Gastrocnemius medialis (tissue), 4 donors: ENCODE results near the gene SMIM43. TPM values are rescaled to one million over a fixed set of nuclear protein-coding genes. Genes with fewer than 3 reads are reported as not detected.
"Not testable (repeated sequence)": the region's sequence is repeated elsewhere in the genome, so short reads cannot be mapped to it uniquely, and the experiment has no call there.

Experiments
- ATAC-seq, 2 donors: fragments of 150-250 bp; one replicate each; pipeline ENCODE4 v1.9.1; 2016
- DNase-seq, 2 donors: peaks; one replicate each; pipeline ENCODE4 v3.0.0-alpha.2; 2019
- H3K27ac ChIP-seq, 4 donors: fragments of 200-600 bp; sonication (generic); 1 replicate in 1 of 4; 2 replicates in 3 of 4; pipeline ENCODE4 v1.5.1; 2016 to 2018; ENCODE audit warnings: mild to moderate bottlenecking in 2 of 4, moderate library complexity in 1 of 4
- H3K27me3 ChIP-seq, 3 donors: fragments of 200-600 bp; sonication (generic) in 2 of 3; 1 replicate in 1 of 3; 2 replicates in 2 of 3; pipeline versions ENCODE4 v1.5.1 to v1.6.0; 2016 to 2019; ENCODE audit warnings: mild to moderate bottlenecking in 1 of 3, moderate library complexity in 1 of 3
- H3K36me3 ChIP-seq, 2 donors: fragments of 200-600 bp; sonication (generic) in 1 of 2; one replicate each; pipeline ENCODE4 v1.5.1; 2017 to 2018
- H3K4me1 ChIP-seq, 2 donors: fragments of 200-600 bp; sonication (generic) in 1 of 2; one replicate each; pipeline ENCODE4 v1.5.1; 2016 to 2017; ENCODE audit warnings: mild to moderate bottlenecking in 2 of 2
- H3K4me3 ChIP-seq, 4 donors: fragments of 200-600 bp; sonication (generic) in 3 of 4; 1 replicate in 1 of 4; 2 replicates in 3 of 4; pipeline ENCODE4 v1.5.1; 2016 to 2019; ENCODE audit warnings: mild to moderate bottlenecking in 2 of 4
- H3K9me3 ChIP-seq, 3 donors: fragments of 200-600 bp; sonication (generic) in 2 of 3; 1 replicate in 1 of 3; 2 replicates in 2 of 3; pipeline ENCODE4 v1.5.1; 2016 to 2019
- CTCF ChIP-seq, 5 experiments: fragments of 450-650 bp in 3 of 5; fragments of 200-600 bp in 2 of 5; sonication (generic) in 2 of 5; IDR thresholded peaks in 4 of 5; conservative IDR thresholded peaks in 1 of 5; 1 replicate in 4 of 5; 2 replicates in 1 of 5; pipeline ENCODE4 v1.5.1; 2016 to 2019; ENCODE audit warnings: antibody characterized with exemption in 5 of 5, mild to moderate bottlenecking in 3 of 5, moderate library complexity in 3 of 5
- POLR2A ChIP-seq, 2 donors: fragments of 450-650 bp; IDR thresholded peaks; one replicate each; pipeline ENCODE4 v1.6.1; 2017; ENCODE audit warnings: antibody characterized with exemption in 2 of 2, mild to moderate bottlenecking in 2 of 2, moderate library complexity in 2 of 2
- in situ Hi-C, 4 donors: fragments of 200-750 bp; cut with MboI; loops; one replicate each; pipeline versions ENCODE4 v1.15.0 to v1.8.0; 2017; ENCODE audit warnings: low sequenced_read_pairs in 4 of 4
- intact Hi-C: fragments of 100-400 bp; cut with DNase I; formaldehyde crosslinking; loops from one replicate; pipeline ENCODE4 v1.15.1; 2023; ENCODE audit warnings: low total_unique reads
- total RNA-seq, 4 donors: library from RNA; depleted of rRNA; stranded (reverse); fragments of >200 nt; gene quantifications; one replicate each; pipeline versions ENCODE4 v1.1.0 to v1.2.3, GENCODE V29; 2016

The SMIM43 gene
- total RNA-seq, 4 donors from 2014 or later, result not detected

GRCh38 chr4:121765368-121765705, 373 bp upstream of the SMIM43 start:
- DNase-seq (no peak), ATAC-seq (no peak)
- TF ChIP-seq POLR2A (IDR thresholded peaks at IDR 0.05) (no peak), CTCF (IDR thresholded peaks at IDR 0.05 in 4 of 5, conservative IDR thresholded peaks at IDR 0.05 in 1 of 5) (no peak)
- H3K27me3 ChIP-seq, result peaks cover 5 to 30% (median 18%) of the 10 kb centered on the region in 3 donors
- no peak overlapping the region for H3K27ac ChIP-seq
- intact Hi-C loops (no loop called here), in situ Hi-C loops (no loop called here)
- no peaks in the 10 kb centered on the region for H3K36me3 ChIP-seq
- no peaks in the 10 kb centered on the region for H3K9me3 ChIP-seq
- peaks cover 0 to 4% of the 10 kb centered on the region in 2 donors for H3K4me1 ChIP-seq
- peak overlapping the region; percentile 38 to 51 (median 40) for H3K4me3 ChIP-seq

- DNase-seq (no peak), ATAC-seq (no peak)
- Histone ChIP-seq H3K27me3 (peaks cover 5 to 30% (median 18%) of the 10 kb centered on the region in 3 donors), H3K36me3 (no peaks in the 10 kb centered on the region), H3K27ac (no peak overlapping the region), H3K9me3 (no peaks in the 10 kb centered on the region), H3K4me3 (peak overlapping the region in 3 of 4 donors; percentile 38 to 51 (median 38)), H3K4me1 (peaks cover 0 to 4% of the 10 kb centered on the region in 2 donors)
- intact Hi-C loops, result no loop called here
- TF ChIP-seq CTCF (IDR thresholded peaks at IDR 0.05 in 4 of 5, conservative IDR thresholded peaks at IDR 0.05 in 1 of 5), result no peak
- TF ChIP-seq POLR2A (IDR thresholded peaks at IDR 0.05), result no peak
- in situ Hi-C loops, result no loop called here
Measured at GRCh38 chr4:121764303-121764701, 662 bp downstream of the SMIM43 start.

- Histone ChIP-seq H3K27ac (no peak overlapping the region), H3K4me1 (peaks cover 0 to 4% of the 10 kb centered on the region in 2 donors), H3K36me3 (no peaks in the 10 kb centered on the region), H3K9me3 (no peaks in the 10 kb centered on the region), H3K27me3 (peaks cover 2 to 17% (median 11%) of the 10 kb centered on the region in 3 donors), H3K4me3 (no peak overlapping the region)
- intact Hi-C loops (no loop called here), in situ Hi-C loops (no loop called here)
- TF ChIP-seq CTCF (IDR thresholded peaks at IDR 0.05 in 4 of 5, conservative IDR thresholded peaks at IDR 0.05 in 1 of 5) (no peak), POLR2A (IDR thresholded peaks at IDR 0.05) (no peak)
- DNase-seq (no peak), ATAC-seq (no peak)
Measured at GRCh38 chr4:121760205-121760604, 4.8 kb downstream of the SMIM43 start.

GRCh38 chr4:121758925-121759568, 5.9 kb downstream of the SMIM43 start:
- Histone ChIP-seq H3K9me3 (no peaks in the 10 kb centered on the region), H3K4me3 (no peak overlapping the region), H3K27ac (no peak overlapping the region), H3K27me3 (peaks cover 0 to 6% (median 4%) of the 10 kb centered on the region in 3 donors), H3K4me1 (no peaks in the 10 kb centered on the region), H3K36me3 (no peaks in the 10 kb centered on the region)
- no peak for DNase-seq
- intact Hi-C loops (no loop called here), in situ Hi-C loops (no loop called here)
- TF ChIP-seq CTCF (IDR thresholded peaks at IDR 0.05 in 4 of 5, conservative IDR thresholded peaks at IDR 0.05 in 1 of 5) (no peak), POLR2A (IDR thresholded peaks at IDR 0.05) (no peak)
- ATAC-seq, result no peak

GRCh38 chr4:121752142-121752541, 12.8 kb downstream of the SMIM43 start:
- H3K27ac ChIP-seq, DNase-seq, H3K36me3 ChIP-seq, H3K9me3 ChIP-seq, intact Hi-C loops, H3K27me3 ChIP-seq, H3K4me3 ChIP-seq, ATAC-seq, in situ Hi-C loops, H3K4me1 ChIP-seq: not testable (repeated sequence)
